GM18502 (cell line): ENCODE results near the gene C9orf50.

Experiments used
- ATAC-seq: cut with Tn5 transposase; IDR thresholded peaks from one replicate; pipeline ENCODE4 v1.9.1; 2021; ENCODE audit warnings: mild to moderate bottlenecking; ENCODE audit not compliant: unreplicated experiment, poor library complexity

C9orf50 gene

GRCh38 chr9:129633207-129633606, 12.3 kb upstream of the C9orf50 start:
- ATAC-seq = no peak

- ATAC-seq = no peak
These were observed 11.6 kb upstream of the C9orf50 start for GRCh38 chr9:129632460-129632859.

DNA sequence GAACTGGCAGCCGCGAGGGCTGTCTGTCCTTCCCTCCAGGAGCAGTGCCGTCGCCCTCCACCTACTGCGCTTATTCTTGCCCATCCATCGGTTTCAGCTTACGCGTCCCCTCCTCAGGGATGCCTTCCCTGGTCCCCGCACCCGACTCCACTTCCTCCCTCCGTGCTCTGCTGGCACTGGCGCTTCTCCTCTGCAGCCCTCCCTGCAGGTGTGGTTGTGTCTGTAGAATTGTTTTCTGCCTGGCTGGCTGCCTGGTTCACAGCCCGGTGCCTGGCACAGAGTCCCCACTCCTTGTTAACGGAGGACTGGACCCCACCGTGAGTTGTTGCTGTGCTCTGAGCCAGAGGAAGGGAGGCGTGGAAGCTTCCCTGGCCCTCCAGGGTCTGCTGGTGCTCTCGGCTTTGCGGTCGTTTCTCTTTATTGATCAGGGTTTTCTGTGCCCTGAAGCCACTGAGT, 10.8 kb upstream of the C9orf50 start:
- ATAC-seq = no peak

DNA sequence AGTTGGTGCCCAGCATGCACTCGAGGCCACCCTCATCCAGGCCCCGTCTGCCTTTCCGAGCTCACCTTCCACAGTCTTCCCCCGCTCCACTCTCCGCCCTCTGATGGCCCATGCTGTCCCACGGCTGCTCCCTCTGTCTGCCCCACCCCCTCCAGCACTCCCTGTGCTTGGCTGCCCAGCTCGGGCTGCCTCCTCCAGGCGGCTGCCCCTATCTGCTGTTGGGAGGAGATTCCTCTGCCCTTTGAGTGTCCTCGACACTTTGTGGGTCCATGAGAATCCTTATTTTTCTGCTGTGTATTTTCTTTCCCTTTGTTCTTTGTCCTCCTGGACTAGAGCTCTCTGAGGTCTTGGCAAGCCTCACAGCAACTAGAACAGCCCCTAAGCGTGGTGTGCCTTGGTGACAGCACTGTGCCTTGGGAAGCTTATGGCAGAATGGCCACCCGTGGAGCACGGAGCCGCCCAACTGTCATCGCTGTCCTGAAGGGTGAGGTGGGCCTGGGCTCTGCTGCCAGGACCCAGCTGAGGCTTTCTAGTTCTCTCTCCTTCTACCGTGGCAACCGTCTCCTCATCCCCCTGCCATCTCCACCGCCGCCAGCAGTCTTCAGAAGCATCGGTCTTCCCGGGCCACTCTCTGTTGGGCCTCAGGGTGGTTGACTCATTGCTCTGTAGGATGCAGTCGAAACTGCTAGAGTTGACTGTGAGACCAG, 10.2 kb upstream of the C9orf50 start:
- ATAC-seq = no peak

- ATAC-seq = no peak
These were observed 8.4 kb upstream of the C9orf50 start for GRCh38 chr9:129629251-129629820.

DNA sequence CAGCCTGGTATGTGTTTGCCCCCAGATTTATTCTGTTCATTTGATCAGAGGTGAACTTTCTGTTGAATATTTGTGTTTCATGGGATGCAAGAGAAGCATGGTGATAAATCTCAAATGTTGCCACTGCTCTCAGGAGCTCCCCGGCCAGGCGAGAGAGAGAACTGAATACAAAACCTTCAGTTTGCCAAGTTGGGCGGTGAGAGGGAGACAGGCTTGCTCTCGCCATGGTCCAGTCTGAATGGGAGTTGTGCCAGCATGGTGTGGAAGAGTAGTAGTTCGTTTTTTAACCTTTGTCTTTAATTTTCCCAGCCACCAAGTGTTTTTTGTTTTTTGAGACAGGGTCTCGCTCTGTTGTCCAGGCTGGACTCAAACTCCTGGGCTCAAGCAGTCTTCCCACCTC, 7.8 kb upstream of the C9orf50 start:
- ATAC-seq = no peak

DNA sequence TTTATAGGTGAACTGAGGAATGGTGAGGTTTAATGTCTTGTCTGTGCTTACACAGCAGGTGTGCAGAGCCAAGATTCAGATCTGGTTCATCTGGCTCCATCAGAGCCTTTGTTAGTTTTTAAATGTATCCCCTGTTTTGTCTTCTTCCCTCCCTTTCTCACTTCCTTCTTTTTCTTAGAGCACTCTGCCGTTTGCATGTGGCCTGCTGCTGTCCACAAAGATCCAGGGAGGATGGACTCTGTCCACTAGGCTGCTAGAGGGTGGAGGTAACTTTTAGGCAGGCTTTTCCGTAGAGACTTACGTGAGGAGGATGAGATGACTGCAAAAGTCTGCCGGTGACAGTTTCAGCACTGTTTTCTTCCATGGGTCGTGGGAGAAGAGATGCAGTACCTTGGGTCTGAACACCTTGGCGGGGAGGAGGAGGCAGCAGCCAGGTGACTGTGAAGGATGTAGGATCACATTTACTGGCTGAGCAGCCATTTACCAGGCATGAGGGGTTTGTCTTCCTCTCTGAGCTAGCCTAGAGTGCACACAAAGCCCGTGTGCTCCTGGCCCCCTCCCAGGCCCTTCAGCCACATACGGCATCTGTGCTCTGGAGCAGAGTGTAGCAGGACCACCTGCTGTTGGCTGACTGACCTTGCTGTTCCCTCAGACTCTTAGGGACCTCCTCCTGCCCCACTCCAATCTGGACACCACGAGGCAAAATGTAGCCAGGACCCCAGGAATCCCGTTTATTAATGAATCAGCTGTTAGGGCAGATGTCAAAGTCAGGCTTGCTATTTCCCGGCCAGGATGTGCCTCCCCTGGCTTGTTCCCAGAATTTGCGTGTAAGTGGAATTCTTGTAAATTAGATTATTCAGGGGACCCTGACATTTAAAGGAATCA, 6.9 kb upstream of the C9orf50 start:
- ATAC-seq = no peak

DNA sequence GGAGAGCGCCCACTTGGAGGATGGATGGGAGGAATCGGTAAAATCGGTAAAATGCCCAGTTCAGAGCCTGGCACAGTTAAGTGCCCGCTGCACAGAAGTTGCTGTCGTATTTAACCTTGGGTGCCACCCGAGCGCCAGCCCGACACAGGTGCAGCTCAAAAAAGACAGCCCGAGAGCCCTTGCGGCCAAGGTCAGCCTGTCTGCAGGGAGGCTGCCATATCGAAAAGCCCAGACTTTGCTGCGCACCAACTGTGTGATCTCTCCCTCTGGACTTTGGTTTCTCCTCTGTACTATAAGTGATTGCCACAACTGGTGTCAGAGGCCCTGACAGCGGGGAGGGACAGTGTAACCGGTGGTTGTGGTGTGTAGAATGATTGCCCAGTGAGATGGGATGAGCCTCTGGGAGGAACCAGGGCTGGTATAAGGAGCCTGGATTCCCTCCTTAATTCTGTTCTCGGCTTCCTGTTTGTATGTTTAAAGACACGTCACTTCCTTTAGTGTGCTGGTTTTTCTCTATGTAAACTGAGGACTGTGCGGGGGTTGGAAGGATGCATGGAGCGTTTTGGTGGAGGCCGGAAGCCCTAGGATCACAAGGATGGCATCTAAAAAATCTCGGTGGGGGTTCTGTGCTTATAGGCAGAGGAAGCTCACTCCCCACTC, 5.9 kb upstream of the C9orf50 start:
- peak; percentile 28 for ATAC-seq

DNA sequence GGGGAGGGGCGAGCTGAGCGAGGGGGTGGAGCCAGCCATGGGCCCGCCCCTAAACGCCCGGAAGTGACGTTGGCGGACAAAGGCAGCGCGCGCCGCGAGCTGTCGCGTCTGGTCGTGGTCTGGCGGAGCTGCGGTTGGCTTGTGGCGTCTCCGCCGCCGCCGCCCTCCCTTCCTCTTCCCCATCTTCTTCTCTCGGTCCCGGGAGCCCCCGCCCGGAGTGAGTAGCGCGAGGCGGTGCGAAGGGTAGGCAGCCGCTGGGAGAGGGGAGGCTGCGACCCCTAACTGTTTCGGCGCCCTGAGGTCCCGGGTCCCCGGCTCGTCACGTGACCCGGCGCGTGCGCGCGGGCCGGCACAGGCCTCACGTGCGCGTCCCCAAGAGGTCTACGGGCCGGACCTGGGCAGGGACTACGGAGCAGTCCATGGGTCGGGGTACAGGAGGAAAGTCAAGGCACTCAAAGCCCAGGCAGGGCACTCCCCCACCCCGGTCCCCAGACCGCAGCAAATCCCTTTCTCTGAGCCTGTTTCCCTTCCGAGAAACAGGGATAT, 5.3 kb upstream of the C9orf50 start, which contains the start of gene NTMT1:
Gene NTMT1, plus strand, starts transcription at position 85 of the 546 bp plus-strand sequence. CDS start 6,541 bp downstream, outside the sequence.
- peak; percentile 80 for ATAC-seq

DNA sequence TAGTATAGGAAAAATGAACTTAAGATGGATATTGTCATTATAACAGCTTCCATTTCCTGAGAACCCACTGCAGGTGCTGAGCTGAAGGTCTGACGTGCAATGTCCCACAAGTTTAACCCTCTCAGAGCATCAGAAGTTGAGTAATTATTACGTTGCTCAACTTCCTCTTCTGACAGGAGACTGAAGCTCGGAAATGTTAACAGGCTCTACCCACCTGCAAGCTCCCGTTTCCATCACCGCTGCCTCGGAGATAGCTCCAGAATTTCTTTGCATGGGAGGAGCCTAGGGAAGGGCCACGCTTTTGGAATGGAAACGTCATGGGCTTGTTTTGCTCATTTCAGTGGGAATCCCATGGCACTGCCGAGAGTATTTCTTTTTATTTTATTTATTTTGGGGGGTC, 4.0 kb upstream of the C9orf50 start:
- no peak for ATAC-seq

GRCh38 chr9:129624168-129624759, 3.4 kb upstream of the C9orf50 start:
- no peak for ATAC-seq

DNA sequence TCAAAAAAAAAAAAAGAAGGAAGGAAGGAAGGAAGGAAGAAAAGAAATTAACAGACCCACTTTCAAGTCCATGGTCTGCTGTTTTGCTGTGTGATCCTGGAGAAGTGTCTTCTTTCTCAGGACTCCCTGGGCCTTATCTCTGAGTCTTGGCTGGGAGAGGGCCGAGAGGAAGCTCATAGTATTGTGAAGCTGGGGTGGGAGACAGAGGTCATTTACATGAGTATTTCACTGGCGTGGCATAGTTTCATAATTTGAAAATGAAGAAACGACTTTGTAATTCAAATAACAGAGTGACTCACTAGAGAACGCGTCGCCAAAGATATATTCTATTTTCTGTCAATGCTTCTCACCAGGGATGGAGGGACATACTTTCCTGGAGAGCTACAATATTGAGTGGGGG, 2.4 kb upstream of the C9orf50 start:
- no peak for ATAC-seq

DNA sequence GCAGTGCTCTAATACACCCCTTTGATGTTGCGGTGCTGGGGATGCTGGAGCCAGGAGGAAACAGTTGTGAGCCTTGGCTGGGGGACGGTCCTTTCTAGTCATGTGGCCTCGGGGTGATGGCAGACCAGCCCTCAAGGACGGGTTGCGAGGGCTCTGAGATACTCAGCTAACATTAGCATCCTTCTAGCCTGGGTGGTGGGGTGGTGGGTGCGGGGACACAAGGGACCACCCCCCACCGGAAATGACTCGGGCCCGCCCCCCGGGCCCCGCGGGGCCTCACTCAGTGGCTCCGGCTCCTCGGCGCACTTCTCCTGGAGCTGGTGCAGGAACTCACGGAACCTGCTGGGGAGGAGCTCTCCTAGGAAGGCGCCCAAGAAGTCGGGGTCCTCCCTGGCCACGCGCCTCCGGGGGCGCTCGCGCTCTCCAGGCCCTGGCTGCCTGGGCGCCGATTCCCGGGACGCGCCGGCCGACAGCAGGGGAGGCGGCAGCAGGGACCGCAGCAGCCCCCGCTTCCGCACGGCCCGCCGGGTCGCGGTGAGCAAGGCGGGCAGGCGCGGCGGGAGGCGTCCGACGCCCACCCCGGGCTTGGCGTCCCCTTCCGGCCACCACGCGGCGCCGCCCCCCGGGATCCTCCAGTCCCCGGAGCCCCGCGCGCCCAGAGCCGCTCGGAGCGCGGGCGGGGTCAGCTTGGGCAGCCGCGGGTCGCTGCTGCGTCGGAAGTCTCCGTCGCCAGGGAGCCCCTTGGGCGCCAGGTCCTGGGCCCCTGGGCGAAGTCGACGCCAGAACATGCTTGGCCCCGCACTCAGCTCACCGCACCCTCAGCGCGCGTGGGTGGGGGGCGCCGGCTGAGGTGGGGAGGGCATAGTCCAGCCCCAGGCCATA, 873 bp downstream of the C9orf50 start:
- ATAC-seq = no peak

DNA sequence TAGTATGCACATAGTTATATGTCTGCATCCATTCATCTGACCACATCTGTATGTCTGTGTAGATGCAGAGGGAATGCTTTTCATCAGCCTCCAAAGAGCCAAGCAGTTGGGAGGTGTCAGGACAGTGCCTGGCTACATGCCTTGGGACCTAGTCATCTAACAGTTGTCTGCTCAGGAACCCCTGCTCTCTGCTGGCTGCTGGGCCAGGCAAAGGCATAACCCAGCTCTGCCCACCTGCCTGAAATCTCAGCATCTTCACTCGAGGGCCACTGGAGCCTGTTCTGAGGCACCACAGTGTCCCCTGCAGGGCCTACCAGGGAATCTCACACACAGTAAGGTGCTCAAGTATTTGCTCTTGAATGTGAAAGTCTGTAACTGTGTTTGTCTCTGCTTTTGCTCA, 3.7 kb downstream of the C9orf50 start:
- no peak for ATAC-seq

DNA sequence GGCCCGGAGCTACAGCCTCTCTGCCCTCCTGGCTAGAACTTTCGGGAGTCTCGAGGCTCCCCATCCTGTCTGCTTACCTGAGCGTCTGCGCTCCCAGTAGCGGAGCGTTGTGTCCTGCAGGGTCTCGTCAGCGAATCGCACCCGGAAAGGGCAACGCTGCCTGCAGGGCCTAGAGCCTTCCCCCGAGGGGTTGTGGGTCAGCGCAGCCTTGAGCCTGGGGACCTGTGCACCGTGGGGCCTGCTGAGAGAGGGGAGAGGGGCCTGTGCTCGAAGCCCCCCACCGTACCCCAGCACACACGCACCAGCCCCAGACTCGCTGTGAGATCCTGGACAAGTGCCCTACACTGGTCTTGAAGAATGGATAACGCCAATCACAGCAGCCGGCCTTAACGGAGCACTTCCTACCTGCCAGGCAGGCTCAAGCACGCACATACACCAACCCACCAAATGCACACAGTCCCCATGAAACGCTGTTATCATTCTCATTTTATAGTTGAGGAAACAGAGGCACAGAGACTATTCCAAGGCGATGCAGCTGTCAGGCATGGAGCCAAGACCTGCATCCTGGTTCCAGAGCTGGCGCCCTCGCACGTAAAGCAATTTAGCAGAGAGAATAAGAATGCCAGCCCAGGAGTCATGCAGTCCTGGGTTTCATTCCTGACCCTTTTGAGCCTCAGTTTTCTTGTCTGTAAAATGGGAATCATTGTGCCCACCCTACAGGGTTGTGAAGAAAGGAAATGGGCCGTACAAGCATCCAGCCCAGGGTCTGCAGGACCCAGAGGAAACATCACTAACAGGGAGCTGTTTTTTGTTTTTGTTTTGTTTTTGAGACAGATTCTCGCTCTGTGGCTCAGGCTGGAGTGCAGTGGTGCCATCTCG, 5.3 kb downstream of the C9orf50 start:
- ATAC-seq = no peak

DNA sequence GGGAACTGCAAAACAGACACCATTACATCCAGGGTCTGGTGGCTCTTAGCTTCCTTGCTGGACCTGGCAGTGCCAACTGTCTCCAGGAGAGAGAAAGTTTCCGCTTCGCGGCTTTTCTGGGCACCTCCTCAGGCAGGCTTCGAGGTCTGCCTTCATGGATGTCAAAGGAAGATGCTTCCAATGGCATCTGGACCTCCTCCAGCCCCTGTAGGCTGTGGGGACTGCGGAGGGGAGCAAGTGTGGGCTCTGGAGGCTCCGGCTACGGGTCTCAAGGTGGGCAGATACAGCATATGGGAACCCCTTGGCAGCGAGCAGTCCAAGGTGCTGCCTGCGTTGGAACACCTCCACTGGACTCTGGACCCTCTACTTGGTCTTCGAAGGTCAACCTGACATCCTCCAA, 6.0 kb downstream of the C9orf50 start:
- no peak for ATAC-seq

- no peak for ATAC-seq
These were observed 7.3 kb downstream of the C9orf50 start for GRCh38 chr9:129613520-129614175.
